Stromal cell of bone marrow (primary cell): ENCODE measurements around the gene NUP93.
A peak's percentile ranks its signal among the peaks of the same experiment; 100 is the strongest.

Source experiments
- DNase-seq: peaks from one replicate; pipeline ENCODE4 v3.0.0-alpha.2; 2012; ENCODE audit warnings: low read depth

NUP93 gene

DNA sequence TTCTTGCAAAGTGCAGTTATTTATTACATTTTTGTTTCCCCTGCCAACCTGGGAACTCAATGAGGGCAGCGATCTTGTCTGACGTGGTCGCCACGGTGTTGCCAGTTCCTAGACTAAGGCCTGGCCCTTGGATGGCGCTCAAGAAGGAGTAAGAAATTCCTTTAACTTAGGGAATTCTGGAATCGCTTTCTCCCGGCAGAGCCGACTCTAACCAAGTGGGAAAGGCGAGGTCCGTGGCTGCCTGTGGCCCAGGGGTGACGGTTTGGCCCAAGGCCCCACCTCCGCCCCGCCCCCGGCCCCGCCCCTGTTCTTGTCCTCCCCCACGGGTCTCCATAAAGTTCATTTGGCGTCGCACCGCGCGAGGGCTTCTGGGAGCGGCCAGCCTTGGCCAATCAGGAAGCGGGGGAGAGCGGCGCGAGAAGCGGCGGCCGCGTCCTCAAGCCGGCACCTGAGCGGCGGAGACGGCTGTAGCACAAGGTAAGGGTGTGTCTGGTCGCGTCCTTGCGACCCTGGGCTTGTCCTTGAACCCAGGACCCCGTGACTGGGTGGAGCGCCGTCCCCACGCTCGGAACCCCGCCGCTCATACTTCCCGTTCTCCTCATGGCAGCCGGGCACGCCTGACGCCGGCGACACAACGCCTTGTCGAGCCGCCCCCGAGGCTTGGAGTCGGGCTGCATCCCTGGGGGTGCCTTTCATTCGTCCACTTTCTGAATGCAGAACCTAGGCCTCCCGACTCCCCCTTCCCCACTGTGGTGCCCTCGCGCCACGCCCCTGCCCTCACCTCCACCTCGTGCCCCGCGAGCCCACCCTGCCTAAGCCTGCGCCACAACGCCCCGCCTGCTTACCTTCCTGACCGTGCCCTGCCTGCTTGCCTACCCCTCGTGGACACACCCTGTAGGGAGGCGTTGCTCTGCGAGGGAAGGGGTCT, at the start of gene NUP93:
Gene NUP93 (plus strand): TSS at position 395 of the 928 bp plus-strand sequence. CDS start 18,119 bp downstream, outside the sequence.
- peak; percentile 90 for DNase-seq

DNA sequence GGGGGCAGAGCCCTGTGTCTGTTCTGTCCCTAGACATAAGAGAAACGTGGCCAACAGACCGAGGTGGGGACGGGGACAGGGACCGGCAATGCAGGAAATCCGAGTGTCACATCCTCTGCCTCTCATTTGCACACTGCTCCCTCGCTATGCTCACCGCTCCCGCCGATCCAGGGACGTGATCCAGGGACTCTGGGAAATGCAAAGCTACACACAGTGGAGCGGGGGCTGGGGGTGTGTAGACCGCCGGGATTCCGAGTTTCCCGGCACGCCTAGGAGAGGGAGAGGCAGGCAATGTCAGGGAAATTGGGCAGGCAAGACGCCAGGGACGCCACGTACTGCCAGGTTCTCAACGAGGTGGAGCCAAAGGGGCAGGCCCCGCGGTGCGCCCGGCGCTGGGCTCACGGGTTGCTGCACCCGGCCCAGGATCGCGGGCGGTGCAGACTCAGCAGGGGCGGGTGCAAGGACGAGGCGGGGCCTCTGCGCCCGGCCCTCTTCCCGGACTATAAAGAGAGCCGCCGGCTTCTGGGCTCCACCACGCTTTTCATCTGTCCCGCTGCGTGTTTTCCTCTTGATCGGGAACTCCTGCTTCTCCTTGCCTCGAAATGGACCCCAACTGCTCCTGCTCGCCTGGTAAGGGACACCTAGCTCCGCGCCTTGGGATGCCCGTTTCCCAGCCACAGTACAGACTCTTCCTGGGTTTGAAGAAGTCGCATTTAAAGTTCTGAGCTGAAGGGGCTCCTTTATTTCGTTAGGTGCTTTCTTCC, 47.8 kb upstream of the NUP93 start, which contains the start of gene MT1X:
Gene MT1X (plus strand): TSS at position 532 of the 764 bp plus-strand sequence. CDS start 71 bp downstream, at position 603.
- peak; percentile 81 for DNase-seq

DNA sequence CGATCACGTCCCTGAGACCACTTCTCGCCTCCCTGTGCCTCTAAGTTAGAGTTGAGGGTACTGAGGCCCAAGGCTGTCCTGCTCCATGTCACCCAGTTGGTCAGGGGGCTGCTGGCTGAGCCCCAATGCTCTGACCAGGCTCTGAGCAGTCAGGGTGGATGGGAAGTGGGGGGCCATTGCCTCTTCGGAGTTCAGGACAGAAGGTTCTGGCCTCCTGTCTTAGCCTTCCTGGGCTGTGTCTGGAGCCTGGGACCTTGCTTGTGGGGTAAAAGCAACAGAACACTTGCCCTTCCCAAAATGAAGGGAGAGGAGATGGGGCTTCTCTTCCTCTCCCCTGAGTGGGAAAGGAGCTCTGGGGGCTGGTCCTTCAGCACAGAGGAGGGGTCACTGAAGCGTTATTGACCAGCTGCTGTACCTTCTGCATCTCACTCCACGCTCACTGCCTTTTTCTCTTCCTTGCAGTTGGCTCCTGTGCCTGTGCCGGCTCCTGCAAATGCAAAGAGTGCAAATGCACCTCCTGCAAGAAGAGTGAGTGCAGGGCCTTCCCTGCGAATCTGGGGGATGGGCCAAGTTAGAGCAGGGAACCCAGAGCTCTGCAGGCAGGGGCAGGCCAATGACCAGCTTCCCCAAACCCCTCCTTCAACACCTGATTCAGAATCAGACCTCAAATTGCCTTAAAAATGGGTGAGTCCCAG, 47.1 kb upstream of the NUP93 start:
- no peak for DNase-seq

DNA sequence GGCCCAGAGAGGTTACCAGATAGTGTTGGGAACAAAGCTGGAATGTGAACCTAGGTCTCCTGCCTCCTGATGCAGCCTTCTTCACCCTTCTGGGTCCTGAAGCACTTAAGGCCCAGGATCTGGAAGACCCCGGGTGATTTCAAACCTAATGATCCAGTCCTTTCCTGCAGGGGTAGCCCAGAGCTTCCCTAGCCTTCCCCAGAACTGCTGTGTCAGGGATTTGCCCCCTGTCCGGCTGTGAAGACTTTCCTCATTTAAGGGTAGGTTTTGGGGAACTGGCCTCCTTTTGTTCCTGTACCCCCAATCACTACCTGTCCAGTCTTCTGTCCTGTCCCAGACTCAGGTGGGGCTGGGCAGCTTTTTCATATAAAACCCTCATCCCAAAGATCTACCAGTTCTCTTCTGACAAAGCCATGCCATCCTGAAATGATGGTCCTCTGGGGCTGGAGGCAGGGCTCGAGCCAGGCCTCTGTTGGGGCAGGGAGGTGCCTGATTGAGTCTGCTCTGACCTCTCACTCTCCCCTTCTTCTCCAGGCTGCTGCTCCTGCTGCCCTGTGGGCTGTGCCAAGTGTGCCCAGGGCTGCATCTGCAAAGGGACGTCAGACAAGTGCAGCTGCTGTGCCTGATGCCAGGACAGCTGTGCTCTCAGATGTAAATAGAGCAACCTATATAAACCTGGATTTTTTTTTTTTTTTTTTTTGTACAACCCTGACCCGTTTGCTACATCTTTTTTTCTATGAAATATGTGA, 46.3 kb upstream of the NUP93 start:
- no peak for DNase-seq

DNA sequence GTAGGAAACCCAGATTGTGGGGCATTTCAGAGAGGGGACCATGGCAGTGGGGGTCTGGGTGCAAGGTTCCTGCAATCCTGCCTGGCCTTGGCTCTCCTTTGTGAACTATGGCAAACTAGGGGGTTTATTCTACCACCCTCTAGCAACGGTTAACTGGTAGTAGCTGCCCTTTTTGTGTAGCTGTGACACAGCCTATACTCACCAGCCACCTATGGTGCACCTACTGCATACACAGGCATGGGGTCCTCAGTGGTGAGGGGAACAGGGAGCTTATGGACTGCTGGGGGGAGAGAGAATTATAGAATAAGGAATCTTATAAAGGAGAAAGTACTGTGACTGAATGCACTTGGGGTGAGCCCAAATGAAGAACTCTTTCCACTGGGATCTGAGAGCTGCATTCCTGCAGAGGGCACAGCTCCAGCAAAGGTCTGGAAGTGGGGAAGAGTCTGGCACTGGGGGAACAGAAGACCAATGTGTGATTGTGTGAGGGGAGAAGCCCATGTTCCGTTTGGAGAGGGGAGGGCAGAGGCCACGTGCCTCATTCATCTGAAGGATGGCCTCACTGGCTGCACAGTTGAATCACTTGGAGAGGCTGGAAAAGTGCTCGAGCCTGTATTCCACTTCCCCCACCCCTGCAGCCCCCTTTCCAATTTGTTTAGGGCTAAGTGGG, 45.5 kb upstream of the NUP93 start:
- DNase-seq: no peak

DNA sequence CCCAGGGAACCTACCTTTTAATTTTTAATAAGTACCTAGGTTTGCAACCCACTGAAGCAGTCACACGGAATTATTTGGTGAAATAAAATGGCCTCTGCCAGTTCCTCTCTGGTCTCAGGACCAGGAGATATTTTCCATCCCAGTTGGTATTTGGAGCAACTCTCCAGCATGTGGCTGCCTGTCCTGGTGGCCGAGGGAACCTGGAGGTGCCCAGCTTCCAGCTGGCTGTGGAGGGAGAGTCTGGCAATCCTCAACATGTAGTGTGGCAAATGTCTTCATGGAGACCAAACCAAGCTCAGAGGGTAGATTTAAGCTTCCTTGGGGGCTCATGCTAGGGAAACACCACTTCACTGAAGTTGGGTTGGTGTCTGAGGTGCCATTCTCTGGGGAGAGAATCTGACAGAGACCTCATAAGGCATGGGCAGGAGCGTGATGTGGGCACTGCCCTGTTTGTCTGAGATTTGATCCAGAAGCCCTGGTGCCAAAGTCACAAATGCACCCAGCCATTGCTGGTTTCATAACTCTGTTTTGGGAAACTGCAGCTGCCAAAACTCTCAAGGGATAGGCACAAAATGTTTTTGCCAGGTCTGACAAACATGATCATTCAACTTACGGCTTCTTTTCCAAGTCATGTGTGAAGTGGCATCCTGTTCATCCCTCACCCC, 44.9 kb upstream of the NUP93 start:
- DNase-seq: no peak

DNA sequence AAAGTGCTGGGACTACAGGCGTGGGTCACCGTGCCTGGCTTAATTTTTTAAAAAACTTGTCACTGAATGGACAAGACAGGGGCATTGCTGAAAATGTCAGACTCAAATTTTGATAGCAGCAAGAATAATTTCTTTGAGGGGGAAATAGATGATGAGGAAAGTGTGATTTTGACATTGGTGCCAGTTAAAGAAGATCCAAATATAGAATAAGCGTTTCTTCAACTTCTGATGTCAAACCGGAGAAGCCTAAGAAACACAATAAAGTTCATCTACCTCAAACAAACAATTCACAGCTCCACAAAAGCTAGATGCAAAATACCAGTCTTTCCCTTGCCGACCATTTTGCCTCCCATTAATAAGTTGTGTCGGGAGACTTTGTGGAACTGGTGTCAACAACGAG, 43.2 kb upstream of the NUP93 start:
- no peak for DNase-seq

DNA sequence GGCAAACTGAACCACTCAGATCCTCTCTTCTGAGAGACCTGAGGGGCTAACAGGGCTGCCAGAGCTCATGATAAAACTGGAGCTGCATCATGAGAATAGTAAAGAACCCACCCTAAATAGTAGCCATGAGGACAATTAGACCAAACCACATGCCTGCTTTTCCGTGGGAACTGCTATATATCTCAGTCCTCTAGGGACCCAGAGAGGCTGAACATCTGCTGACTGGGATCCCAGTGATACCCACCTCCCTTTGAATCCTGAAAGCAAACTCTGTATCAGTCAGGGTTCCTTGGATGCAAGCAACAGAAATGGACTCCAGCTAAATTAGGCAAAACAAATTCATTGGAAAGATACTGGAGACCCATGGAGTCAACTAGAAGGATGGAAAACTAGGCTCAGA, 41.2 kb upstream of the NUP93 start:
- no peak for DNase-seq

DNA sequence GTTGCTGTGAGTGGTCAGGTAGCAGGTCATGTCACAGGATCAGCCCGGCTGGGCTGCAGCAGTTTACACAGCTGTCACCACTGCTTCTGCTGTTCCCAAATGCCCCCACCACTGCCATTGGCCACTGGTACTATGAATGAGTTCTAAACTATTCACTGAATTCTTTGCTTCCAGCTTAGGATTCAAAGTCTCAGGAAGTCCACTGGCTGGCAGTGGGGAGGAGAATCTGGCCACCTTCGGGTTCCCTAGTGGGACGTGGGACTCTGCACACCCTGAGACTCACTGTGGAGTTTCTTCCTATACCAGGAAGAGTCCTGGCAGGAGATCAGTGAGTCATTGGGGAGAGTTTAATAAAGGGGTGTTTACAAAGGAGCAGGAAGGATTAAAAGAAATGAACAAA, 40.8 kb upstream of the NUP93 start:
- no peak for DNase-seq

DNA sequence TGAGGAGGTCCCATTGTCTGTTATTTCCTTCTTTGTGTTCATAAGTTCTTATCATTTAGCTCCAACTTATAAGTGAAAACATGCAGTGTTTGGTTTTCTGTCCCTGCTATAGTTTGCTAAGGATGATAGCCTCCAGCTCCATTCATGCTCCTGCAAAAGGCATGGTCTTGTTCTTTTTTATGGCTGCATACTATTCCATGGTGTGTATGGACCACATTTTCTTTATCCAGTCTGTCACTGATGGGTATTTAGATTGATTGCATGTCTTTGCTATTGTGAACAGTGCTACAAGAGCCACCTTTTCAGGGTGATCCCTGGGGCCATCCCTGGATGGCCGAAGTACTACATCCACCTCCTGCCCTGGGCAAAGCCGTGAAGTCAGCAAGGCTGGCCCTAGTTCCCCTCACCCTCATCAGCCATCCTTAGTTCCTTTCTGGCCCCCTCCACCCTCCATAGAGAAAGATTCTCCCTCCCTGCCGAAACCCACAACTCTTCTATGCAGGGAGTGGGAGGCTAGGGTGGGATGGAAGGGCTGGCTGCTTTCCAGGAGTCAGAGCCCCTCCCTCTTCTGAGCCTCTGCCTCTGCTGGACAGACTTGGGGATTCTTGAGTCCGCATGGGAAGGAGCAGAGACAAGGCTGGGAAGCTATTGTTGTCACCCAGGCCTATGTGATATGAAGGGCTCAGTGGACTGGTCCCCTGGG, 39.4 kb upstream of the NUP93 start:
- DNase-seq: no peak

DNA sequence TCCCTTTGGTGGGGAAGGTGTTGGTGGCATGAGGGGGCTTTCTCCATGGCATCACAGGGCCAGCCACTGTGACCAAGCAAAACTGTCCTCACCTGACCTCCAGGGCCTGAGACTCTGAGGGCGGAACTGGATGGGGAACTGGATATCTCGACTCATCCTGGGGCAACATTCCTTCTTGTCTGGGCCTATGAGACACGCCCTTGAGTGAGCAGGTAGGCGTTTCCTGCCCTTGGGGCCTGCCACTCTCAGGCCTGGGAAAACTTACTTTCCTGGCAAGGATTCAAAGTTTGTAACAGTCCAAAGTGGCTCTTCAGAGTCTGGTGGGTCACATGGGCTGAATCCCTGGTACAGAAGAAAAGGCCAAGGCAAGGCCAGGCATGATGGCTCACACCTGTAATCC, 38.0 kb upstream of the NUP93 start:
- DNase-seq: no peak

DNA sequence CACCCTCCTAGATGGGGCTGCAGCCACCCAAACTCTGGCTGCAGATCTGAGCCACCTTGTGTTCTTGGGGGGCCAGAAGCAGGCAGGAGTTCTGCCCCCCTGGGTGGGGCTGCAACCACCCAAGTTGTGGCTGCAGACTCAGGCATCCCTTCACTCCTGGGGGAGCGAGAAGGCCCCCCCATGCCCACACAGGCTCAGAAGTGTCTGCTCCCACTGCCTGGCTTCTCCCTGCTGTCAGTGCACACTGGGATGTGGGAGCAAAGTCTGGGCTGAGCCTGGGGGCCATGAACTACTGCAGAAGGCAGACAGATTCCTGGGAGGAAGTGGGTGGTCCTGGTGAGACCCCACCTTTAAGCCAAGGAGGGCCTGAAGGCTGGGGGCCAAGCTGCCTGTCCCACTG, 34.7 kb upstream of the NUP93 start:
- DNase-seq: no peak

DNA sequence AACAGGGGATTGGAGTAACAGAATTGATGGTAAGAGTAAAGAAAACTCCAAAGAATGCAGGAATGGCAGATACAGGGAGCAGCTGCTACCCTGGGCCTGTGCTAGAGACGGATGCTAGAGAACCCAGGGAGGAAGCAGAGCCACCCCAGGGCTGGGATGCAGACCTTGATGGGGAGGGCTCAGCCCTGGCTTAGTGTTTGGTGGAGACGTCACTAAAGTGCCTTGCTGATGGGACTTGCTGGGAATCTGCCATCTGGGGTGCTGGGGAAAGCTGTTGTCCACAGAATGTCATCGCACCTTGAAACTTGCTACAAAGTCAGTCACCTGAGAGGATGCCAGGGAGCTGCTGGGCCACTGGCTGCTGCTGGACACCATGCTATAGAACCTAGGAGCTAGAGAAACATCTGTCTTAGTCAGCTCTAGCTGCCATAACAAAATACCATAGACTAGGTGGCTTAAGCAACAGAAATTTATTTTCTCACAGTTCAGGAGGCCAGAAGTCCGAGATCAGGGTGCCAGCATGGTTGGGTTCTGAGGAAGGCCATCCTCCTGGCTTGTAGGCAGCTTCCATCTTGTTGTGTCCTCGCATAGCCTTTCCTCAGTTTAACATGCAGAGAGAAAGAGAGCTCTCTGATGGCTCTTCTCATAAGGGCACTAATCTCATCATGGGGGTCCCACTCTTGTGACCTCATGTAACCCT, 32.3 kb upstream of the NUP93 start:
- no peak for DNase-seq

DNA sequence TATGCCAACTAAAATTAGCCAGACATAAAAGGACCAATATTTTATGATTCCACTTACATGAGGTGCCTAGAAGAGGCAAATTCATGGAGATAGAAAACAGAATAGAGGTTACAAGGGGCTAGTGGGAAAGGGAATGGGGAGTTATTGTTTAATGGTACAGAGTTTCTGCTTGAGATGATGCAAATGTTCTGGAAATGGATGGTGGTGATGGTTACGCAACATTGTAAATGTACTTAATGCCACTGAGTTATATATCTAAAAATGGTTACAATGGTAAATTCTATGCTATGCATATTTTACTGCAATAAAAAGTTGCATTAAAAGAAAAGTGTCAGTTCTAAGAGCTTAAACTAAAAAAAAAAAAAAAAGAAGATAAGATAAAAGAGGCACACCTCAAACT, 29.7 kb upstream of the NUP93 start:
- DNase-seq: no peak

DNA sequence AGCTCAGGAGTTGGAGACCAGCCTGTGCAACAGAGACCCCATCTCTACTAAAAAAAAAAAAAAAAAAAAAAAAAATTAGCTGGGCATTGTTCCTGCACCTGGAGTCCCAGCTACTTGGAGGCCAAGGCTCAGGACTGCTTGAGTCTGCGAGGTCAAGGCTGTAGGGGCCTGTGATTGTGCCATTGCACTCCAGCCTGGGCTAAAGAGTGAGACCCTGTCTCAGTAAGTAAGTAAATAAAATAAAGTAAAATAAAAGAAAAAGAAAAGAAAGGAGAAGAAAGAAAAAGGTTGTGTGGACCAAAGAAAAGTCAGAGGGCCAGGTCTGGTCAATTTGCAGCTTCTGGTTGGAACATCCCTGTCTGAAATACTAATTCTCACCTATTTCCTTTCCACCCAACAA, 29.3 kb upstream of the NUP93 start:
- no peak for DNase-seq

DNA sequence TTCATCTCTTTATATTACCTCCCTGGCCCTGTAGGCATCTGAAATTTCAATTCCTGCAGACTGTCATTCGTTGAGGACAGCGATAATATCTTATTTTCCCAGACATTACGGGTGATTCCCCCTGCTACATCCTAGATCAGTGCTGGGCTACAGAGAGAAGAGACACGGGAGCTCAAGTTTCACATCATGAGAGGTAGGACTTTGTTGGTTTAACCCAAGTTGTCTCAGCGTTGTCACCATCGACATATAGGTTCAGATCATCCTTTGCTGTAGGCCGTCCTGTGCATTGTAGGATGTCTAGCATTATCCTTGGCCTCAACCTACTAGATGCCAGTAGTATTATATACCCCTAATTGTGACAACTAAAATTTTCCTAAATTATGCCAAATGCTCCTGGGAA, 28.4 kb upstream of the NUP93 start:
- DNase-seq: no peak

DNA sequence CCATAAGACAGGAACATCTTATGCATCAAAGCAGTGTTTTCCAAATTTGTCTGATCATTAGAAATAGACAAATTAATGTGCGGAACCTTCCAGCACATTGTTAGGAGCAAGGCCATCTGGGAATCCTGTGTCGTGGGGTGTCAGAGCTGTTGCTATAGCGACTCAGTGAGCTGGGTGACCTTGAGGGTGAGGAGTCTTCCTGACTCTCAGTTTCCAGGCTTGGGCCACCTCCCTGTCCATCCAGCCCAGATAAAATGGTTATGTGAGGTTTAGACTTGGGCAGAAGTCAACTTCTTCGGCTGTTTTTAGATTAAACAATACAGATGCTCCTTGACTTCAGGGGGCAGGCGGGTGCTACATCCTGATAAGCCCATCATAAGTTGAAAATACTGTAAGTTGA, 27.1 kb upstream of the NUP93 start:
- no peak for DNase-seq

DNA sequence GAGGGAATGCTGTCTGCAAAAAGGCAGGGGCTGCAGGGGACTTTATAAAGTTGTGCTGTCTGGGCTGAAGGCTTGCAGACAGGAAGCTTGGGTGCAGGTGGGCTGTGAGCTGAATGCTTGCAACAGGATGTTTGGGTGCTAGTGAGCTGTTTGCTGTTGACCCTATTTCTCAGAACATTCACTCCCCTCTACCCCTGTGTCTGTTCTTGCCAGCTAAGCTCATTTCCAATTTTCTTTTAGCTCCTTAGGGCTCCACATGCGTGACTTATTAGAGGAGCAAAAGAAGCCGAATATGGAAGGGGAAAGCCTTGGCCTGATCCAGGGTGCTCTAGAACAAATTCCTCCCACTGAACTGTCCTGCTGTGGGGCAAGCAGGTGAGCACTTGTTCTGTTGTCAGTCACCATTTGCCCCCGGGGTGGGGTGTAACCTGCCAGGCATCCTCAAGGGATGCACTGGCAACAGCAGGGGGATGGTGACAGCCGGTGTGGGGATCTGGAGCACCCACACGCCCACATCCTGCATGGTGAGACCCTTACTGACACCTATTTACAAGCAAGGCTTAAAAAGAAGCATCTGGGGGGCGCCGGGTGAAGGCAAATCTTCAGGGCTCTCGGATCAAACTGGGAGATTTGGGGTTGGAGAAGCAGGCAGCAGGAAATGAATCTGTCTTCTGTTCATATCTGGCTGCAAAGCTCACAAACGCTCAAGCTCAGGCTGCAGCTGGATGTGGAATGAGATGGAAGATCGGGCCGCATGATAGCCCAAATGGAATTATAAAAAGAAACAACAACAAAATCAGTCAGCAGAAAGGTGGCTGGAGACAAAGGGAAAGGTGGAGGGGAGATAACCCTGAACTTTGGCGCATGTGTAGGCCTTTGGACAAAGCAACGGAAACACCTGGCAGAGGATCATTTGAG, 21.1 kb upstream of the NUP93 start:
- no peak for DNase-seq
